DND-41 (cell line): ENCODE measurements around the gene LRP8.

Source experiments
- CTCF ChIP-seq: IDR thresholded peaks from 2 replicates; pipeline ENCODE4 v1.5.1; 2012; ENCODE audit warnings: borderline replicate concordance, low read length, moderate library complexity, mild to moderate bottlenecking; ENCODE audit not compliant: poor library complexity, severe bottlenecking; ENCODE audit errors: extremely low read depth
- EZH2 ChIP-seq: IDR thresholded peaks from 3 replicates; pipeline ENCODE4 v1.6.1; 2012; ENCODE audit warnings: borderline replicate concordance, low read depth, mild to moderate bottlenecking, moderate library complexity, low read length, inconsistent platforms; ENCODE audit not compliant: severe bottlenecking

- TF ChIP-seq CTCF (no peak), EZH2 (no peak)
Measured at GRCh38 chr1:53274026-53274425, 53.8 kb downstream of the LRP8 start.
